HG03175 (cell line): ENCODE results near the gene NOS1AP.
"Not testable (repeated sequence)": the region's sequence is repeated elsewhere in the genome, so short reads cannot be mapped to it uniquely, and the experiment has no call there.

Source experiments
- ATAC-seq: cut with Tn5 transposase; IDR thresholded peaks from one replicate; pipeline ENCODE4 v1.9.1; 2021; ENCODE audit warnings: mild to moderate bottlenecking, moderate library complexity; ENCODE audit not compliant: unreplicated experiment

The NOS1AP gene

DNA sequence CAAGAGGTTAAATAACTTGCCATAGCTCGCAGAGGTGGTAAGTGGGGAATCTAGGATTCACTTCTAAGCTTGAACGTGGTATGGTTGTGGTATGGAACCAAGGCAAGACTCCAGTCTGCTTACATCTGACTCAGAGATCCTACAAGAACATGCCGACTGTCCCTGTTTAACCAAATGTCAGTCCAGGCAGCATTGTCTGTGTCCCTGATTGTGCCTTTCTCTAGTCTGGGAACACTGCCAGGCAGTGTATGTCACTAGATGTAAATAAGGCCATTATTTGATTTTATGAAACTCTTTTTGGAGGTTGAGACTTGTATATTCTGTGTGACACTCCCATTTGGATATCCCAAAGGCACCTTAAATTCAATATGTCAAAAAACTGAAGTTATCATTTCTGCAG is 96.0 kb downstream of the NOS1AP start:
- ATAC-seq = no peak

DNA sequence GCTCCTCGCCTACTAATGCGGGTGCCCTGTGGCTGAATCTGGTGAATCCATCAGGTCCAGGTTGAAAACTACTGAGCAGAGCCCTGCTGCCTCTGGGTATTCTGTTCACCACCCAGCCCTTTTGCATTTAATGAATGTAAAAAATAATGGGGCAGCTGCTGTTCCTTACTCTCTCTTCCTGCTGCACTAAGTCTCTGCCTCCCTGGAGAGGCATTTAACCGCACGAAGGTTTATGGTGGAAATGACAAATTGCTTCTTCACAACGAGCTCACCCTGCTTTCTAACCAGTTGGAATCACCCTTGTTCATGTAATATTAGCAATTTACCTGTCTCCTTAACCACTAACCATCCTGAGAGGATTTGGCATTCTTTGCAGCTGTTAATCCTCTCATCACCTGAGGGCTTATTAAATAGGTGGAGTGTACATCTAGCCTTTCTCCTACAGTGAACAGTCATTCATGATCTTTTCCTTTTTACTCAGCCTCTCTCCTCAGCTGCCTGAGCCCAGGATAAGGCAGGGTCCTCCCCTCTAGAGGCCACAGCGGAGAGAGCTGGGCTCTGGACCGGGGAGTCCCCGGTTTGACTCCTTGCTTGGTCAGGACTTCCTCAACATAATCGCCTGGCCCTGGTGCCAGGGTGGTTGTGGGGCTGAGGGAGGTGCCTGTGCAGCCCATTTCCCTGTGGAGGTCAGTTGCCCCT is 97.6 kb downstream of the NOS1AP start:
- ATAC-seq = no peak

DNA sequence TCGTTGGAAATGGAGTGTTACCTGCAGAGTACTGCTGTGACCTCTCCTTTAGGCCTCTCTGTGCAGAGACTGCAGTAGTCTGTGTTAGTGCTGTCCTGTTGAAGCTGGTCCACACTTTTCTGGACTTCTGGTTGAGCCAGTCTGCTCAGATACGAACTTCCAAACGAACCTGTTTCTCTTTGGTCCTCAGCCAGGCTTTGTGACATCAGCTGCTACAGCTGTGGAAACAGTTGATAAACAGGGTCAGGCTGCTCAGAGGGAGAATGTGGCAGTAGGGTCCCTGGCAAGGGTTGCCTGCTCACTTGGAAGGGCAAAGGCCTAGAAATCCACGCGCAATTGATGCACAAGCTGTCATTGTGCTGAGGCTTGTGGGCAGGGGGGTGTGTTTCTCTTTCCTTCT is 98.8 kb downstream of the NOS1AP start:
- no peak for ATAC-seq

DNA sequence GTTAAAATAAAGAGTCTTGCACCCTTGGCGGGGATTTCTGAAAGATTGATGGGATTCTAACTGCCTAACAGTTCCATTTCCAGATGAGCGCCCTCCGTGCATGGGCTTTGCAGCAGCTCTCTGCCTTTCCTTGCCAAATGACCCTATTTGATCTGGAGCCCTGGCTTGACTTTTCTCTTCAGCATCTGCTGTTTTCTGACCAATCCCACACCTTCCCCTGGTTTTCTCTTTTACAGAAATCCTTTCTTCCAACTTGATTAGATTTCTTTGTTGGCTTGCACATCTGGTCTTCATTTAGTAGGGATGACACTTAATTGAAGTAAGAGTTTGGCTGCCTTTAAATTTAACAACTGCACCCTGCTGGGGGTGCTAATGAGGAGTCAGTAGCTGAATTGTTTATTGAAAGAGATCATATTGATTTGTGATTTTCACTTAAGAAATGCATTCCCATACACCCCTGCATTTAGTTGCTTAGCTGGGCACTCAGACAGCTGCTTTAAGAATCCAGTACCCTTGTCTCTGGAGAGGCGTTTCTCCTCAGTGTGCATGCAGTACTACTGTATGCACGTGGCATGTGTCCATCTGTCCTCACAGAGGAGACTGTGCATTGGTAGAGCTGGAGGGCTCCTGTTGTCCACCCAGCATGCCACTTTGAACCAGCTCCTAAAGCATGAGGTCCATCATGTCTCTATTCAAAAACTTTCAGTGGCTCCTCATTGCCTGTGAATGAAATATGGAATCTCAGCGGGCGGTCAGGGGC is 99.7 kb downstream of the NOS1AP start:
- ATAC-seq = no peak

DNA sequence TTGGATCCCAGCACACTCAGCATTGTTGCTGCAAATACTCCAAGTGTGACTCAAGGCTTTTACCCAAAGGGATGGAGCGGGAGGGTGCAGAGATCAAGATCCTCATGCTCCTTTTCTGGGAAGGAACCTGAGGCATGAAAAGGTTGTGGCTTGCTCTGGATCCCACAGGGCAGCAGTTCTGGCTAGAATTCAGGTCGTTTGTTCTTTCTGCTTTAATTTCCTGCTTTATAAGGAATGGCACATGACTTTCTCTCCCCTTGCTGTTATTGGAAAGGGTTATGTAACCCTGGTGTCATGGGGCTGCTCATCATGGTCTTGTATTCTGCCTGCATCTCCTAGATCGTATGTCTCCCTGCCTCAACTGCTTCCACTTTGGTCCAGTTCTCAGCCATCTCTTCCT is 101.6 kb downstream of the NOS1AP start:
- no peak for ATAC-seq

DNA sequence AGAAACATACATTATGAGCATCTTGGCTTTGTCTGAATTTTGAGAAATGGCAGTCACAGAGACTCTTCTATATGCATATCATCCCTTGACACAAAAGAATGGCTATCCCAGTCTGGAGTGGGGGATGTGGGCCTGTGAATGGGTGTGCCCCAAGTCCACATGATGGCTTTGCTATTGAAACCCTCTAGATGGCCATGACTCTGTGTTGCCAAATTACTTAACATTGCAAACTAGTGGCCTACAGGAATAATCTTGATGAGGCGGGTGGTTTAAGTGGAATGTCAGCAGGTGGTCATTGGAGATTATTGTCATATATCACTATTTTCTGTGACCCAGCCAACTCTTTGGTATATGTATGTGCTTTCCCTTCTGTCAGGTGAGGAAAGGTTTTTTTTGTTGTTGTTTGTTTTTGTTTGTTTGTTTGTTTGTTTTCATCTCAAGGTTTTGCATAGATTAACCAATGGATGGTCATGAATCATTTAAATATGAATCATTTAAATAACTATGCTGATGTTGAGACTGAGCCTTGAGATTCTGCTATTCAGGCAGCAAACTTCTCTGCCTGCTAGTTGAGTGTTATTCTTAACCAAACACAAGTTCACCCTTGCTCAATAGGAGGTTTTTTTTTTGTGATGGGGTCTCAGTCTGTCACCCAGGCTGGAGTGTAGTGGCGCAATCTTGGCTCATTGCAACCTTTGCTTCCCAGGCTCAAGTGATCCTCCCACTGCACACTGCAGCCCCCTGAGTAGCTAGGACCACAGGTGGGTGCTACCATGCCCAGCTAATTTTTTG is 103.0 kb downstream of the NOS1AP start:
- no peak for ATAC-seq

DNA sequence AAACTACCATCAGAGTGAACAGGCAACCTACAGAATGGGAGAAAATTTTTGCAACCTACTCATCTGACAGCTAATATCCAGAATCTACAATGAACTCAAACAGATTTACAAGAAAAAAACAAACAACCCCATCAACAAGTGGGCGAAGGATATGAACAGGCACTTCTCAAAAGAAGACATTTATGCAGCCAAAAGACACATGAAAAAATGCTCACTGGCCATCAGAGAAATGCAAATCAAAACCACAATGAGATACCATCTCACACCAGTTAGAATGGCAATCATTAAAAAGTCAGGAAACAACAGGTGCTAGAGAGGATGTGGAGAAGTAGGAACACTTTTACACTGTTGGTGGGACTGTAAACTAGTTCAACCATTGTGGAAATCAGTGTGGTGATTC is 104.1 kb downstream of the NOS1AP start:
- not testable (repeated sequence) for ATAC-seq

DNA sequence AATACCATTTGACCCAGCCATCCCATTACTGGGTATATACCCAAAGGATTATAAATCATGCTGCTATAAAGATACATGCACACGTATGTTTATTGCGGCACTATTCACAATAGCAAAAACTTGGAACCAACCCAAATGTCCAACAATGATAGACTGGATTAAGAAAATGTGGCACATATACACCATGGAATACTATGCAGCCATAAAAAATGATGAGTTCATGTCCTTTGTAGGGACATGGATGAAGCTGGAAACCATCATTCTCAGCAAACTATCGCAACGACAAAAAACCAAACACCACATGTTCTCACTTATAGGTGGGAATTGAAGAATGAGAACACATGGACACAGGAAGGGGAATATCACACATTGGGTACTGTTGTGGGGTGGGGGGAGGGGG is 104.5 kb downstream of the NOS1AP start:
- ATAC-seq = not testable (repeated sequence)

DNA sequence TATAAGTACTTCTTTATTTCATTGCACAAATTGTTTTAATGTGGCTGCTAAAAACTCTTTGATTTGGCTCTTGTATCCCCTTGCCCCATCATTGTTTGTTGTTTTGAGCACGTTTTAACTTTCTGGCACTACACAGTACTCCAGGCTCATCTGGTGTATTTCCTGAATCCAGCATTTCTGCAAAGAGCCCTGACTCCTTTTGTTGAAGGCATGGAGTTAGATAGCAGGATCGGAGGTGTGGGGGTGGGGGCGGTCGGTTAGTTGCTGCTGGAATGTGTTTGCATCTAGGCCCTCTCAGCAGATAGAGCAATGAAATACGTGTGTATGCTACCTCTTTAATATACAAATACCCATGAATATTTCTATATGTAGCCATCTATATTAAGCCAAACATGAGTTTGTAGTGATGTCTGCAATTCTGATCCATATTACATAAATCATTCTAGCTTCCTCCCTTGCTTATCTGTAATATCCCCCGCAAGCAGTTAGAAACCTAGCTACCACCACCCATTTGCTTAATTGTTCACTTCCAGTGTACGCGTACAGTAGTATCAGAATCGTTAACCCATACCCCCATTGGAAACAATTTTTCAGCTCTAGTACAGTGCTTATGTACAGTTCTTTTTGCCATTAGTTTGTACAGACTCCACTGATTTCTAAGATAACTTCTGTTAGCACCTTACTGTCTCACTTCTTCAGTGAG is 106.0 kb downstream of the NOS1AP start:
- no peak for ATAC-seq

DNA sequence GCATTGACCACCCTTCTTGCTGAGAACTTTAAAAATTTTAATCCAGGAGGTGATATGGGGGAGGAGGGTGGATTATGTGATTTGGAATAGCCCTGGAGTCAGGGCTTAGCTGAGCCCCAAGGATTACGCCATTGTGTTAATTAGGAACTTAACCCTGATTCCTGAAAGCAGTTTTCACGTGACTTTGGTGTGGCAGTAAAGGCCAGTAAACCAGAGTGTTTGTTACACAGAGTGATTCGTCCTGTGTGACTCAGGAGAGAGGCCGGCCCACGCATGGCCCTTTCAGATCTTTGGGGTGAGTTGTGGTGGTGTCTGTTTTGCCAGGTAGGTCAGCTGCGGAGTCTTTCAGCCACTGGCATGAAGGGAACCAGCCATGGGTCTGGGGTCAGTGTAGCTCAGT is 107.6 kb downstream of the NOS1AP start:
- no peak for ATAC-seq

DNA sequence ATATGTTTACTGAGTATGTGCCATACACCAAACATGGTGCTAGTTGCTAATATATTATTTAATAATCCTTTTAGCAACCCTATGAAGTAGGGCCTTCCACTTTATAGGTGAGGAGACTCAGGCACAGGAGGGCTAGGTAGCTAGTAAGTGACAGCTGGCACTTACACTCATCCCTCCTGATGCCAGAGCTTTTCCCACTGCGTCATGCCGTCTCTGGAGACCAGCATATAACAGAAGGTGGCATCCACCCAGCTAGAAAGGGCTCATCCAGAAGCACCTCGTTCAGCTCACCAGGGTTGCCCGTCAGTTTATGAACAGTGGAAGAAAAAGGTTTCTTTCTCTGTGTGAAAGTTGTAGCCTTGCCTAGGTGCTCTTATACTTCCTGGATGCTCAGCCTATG is 108.9 kb downstream of the NOS1AP start:
- ATAC-seq = no peak

DNA sequence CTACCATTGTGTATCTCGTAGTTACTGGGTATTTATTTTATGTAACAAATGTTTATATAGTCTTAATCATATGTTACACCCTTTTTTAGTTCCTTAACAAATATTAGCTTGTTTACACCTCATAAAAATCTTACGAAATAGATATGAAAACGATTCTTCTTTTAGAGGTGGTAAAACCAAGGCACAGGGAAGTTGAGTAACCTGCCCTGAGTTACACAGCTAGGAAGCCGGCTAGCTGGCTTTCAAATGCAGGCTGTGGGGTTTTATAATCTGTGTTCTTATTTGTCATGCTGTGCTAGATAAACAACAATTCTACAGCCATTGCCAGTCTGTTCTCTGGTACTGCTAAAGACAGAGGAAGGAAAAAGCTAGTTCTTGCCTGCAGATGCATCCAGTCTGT is 109.6 kb downstream of the NOS1AP start:
- ATAC-seq = no peak

DNA sequence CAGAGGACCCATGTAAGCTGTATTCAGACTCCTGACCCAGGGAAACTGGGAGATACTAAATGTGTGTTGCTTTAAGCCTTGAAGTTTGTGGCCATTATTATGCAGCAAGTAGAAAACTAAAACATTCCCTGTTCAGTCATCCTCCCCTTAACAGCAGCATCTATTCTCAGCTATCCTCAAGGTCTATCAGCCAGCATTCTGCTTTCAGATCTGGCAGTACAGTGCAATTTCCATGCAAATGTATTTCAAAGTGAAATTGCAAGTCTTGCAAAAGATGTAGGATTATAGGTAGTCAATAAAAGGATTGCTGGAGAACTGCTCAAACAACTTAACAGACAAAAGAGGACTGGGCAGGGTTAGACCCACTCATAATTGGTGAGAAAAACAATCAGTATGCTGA is 111.3 kb downstream of the NOS1AP start:
- ATAC-seq = no peak

DNA sequence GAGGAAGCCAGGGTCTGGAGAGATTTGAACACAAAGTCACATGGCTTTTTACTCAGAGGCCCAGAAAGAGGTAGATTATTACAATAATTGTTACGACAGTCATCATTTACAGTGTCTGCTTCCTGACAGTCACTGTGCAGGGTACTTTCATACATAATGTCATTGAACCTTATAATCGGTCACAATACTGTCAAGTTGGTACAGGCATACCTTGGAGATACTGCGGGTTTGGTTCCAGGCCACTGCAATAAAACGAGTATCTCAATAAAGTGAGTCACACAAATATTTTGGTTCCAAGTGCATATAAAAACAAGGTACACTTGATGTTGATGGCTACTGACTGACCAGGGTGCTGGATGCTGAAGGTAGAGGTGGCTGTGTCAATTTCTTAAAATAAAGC is 112.6 kb downstream of the NOS1AP start:
- ATAC-seq = no peak

DNA sequence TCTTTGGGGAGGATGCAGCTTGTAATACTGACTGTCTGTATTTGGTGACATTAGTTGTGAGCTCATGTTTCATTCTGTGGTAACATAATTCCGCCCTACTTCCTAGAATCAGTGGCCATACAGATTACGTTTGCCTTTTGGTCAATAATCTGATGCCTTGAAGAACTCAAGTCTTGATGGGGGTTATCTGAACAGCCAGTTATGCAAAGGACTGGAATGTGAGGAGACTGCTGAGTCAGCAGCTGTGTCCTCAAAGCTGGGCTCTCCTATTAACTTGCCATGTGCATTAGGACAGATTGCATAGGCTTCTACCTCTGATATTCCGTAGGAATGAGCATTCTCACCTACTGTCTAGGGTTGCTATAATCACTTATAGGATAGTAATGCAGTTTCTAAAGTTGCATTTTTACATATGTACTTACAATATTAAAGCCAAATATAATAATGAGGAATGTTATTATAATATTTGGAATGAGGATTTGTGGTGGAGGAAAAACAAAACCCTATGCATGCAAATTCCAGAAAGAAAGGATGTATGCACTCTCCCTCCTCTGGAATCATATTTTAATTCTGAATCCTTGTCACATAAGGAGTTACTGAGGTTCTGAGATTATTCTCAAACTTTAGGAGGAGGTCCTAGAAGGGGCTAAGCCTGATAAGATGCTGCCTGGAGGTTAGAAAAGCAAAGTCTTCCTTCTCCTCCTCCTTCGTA is 116.0 kb downstream of the NOS1AP start:
- ATAC-seq = no peak

DNA sequence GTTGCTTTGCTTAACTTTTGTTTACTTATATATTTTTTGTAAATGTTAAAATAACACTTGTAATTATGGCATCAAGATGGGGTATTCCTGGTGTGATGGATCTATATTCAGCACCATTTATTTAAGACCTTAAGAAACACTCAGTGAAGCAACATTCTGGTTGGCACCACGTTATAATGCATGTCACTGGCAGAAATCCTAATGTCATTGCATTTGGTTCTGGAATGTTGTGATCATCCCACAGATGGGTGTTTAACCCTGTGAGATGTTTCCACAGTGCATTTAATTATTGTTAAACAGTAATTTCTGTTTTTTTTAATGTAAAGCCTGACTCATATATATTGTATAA is 116.5 kb downstream of the NOS1AP start:
- no peak for ATAC-seq

DNA sequence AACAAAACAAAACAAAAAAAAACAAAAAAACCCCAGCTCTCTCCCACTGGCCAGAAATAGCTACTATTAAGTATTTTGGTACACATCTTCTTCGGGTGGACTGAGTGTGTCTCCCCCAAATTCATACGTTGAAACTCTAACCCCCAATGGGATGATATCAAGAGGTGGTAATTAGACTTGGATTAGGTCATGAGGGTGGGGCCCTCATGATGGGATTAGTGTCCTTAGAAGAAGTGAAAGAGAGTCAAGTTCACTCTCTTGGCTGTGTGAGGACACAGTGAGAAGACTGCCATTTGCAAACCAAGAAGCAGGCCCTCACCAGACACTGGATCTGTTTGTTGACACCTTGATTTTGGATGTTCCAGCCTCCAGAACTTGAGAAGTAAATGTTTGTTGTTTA is 116.9 kb downstream of the NOS1AP start:
- ATAC-seq = no peak

DNA sequence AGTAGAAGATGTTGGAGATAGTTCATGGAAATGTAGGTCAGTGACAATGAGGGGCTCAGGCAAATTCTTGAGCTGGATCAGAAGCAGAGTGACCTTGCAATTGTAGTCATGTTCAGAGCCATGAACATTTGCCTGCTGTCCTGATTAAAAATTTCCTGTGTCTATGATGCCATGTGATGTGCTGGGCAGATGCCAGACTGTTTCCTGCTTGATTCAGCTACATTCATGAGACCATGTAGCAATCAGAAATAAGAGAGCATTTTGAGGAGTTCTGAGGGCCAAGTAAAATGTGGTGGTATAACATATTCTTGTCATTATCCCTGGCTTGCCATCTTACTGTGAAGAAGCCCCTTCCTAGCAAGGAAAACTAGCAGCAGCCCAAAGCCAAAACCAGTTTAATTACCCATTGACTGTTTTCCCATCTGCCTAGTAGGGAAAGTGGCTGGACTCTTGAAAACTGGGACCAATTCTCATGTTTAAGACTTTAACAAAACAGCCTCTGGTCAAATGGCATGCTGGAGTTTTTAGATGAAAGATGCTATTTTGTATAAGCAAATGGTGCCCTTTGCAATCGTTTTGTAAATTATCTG is 118.3 kb downstream of the NOS1AP start:
- ATAC-seq = no peak

DNA sequence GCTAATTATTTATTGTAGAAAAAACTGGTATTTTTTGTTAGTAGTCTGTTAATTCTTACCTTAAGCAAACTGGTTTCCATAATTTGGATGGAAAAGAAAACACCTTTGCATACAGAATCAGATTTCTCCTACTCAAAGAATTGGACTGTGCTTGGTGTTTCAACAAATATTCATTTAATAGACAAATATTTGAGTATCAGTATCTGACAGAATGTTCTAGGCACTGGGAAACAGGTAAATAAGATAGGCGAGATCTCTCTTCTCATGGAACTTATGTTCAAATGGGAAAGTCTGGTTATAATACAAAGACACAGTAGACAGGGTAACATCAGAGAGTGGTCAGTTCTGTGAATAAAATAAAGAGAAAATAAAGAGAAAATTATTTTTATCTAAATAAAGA is 119.9 kb downstream of the NOS1AP start:
- ATAC-seq = no peak
